ENCODE measurements around the gene TSHZ2.

DNA sequence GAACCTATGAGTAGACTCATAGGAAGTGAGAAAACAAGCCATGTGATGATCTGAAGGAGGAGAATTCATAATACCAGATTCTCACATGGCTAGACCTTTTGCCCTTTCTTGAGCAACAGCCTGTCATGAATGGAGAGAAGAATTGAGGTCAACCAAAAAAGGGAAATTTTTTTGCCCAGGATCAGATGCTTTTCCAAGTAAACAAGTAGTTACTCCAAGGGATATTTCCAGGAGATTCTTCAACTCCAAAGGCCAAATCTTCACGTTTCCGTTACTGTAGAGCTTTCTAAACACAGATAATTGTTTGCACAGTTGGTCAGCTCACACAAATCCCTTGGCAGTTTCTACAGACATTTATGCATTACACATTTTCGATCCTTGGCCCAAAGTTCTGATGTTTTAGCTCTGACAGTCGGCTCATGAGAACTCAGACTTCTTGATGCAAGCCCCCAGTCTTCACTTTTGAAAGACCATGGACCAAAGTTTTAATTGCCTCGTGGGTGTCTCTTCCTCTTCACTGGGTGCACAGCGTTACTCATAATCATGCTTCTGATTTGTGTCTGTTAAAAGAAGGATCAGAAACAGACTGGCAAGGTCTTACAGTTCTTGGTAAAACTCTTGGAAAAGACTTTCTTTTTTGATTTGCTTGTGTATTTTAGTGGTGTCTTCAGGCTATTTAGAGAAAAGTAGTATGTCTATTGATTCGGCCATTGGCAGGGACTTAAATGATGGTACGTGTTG lies 115.0 kb downstream of the TSHZ2 start:
- TF ChIP-seq, protein P1, sequence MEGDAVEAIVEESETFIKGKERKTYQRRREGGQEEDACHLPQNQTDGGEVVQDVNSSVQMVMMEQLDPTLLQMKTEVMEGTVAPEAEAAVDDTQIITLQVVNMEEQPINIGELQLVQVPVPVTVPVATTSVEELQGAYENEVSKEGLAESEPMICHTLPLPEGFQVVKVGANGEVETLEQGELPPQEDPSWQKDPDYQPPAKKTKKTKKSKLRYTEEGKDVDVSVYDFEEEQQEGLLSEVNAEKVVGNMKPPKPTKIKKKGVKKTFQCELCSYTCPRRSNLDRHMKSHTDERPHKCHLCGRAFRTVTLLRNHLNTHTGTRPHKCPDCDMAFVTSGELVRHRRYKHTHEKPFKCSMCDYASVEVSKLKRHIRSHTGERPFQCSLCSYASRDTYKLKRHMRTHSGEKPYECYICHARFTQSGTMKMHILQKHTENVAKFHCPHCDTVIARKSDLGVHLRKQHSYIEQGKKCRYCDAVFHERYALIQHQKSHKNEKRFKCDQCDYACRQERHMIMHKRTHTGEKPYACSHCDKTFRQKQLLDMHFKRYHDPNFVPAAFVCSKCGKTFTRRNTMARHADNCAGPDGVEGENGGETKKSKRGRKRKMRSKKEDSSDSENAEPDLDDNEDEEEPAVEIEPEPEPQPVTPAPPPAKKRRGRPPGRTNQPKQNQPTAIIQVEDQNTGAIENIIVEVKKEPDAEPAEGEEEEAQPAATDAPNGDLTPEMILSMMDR (conservative IDR thresholded peaks at IDR 0.05): no peak
- TF ChIP-seq ZFX (IDR thresholded peaks at IDR 0.05): no peak

Data from C4-2B (cell line).